Ishikawa (cell line): ENCODE results near the gene FOXO3.

Experiments
- CEBPB ChIP-seq: IDR thresholded peaks from 2 replicates; pipeline ENCODE4 v1.6.1; 2012
- CREB1 ChIP-seq: IDR thresholded peaks from 2 replicates; pipeline ENCODE4 v1.6.1; 2012; ENCODE audit warnings: low read depth
- EGR1 ChIP-seq: IDR thresholded peaks from 2 replicates; pipeline ENCODE4 v1.6.1; 2012
- EP300 ChIP-seq: IDR thresholded peaks from 2 replicates; pipeline ENCODE4 v1.6.1; 2012; ENCODE audit warnings: borderline replicate concordance
- FOXM1 ChIP-seq: IDR thresholded peaks from 2 replicates; pipeline ENCODE4 v1.6.1; 2012; ENCODE audit warnings: low read depth, borderline replicate concordance
- NFIC ChIP-seq: IDR thresholded peaks from 2 replicates; pipeline ENCODE4 v1.6.1; 2012
- RAD21 ChIP-seq: IDR thresholded peaks from 2 replicates; pipeline ENCODE4 v1.6.1; 2012; ENCODE audit warnings: low read depth
- TAF1 ChIP-seq: IDR thresholded peaks from 2 replicates; pipeline ENCODE4 v1.6.1; 2012; ENCODE audit warnings: low read depth, mild to moderate bottlenecking
- TCF12 ChIP-seq: IDR thresholded peaks from 2 replicates; pipeline ENCODE4 v1.6.1; 2012; ENCODE audit warnings: low read depth
- TEAD4 ChIP-seq: IDR thresholded peaks from 2 replicates; pipeline ENCODE4 v1.6.1; 2012
- YY1 ChIP-seq: IDR thresholded peaks from 2 replicates; pipeline ENCODE4 v1.6.1; 2012; ENCODE audit warnings: low read depth
- ZBTB7A ChIP-seq: IDR thresholded peaks from 2 replicates; pipeline ENCODE4 v1.6.1; 2012; ENCODE audit warnings: low read depth
- TF ChIP-seq, protein P1 (sequence below): IDR thresholded peaks from 2 replicates; pipeline ENCODE4 v1.6.1; 2012
- TF ChIP-seq, protein P2 (sequence below): IDR thresholded peaks from 2 replicates; pipeline ENCODE4 v1.6.1; 2012; ENCODE audit warnings: low read depth, mild to moderate bottlenecking
- TF ChIP-seq, protein P3 (sequence below): IDR thresholded peaks from 2 replicates; pipeline ENCODE4 v1.6.1; 2012

The FOXO3 gene

DNA sequence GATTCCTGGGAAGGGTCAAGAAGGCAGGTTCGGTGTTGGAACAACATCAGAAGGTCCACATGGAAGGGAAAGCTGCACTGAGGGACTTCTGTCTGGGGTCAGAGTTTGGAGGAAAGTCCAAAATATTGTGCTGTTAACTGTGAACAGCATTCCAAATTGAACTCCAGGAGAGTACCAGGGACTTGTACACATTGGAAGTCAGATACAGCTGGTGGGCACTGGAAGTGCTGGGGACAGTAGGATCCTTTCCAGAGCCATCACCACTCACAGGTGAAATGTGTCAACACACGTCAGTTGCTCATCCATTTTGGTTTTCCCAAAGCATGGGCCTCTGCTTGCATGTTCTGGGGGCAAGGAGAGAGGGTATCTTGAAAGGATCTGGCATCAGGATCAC lies 18.6 kb downstream of the FOXO3 start:
- no peak for TF ChIP-seq ZBTB7A
- TF ChIP-seq, protein P1, sequence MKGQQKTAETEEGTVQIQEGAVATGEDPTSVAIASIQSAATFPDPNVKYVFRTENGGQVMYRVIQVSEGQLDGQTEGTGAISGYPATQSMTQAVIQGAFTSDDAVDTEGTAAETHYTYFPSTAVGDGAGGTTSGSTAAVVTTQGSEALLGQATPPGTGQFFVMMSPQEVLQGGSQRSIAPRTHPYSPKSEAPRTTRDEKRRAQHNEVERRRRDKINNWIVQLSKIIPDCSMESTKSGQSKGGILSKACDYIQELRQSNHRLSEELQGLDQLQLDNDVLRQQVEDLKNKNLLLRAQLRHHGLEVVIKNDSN = no peak
- TF ChIP-seq, protein P2, sequence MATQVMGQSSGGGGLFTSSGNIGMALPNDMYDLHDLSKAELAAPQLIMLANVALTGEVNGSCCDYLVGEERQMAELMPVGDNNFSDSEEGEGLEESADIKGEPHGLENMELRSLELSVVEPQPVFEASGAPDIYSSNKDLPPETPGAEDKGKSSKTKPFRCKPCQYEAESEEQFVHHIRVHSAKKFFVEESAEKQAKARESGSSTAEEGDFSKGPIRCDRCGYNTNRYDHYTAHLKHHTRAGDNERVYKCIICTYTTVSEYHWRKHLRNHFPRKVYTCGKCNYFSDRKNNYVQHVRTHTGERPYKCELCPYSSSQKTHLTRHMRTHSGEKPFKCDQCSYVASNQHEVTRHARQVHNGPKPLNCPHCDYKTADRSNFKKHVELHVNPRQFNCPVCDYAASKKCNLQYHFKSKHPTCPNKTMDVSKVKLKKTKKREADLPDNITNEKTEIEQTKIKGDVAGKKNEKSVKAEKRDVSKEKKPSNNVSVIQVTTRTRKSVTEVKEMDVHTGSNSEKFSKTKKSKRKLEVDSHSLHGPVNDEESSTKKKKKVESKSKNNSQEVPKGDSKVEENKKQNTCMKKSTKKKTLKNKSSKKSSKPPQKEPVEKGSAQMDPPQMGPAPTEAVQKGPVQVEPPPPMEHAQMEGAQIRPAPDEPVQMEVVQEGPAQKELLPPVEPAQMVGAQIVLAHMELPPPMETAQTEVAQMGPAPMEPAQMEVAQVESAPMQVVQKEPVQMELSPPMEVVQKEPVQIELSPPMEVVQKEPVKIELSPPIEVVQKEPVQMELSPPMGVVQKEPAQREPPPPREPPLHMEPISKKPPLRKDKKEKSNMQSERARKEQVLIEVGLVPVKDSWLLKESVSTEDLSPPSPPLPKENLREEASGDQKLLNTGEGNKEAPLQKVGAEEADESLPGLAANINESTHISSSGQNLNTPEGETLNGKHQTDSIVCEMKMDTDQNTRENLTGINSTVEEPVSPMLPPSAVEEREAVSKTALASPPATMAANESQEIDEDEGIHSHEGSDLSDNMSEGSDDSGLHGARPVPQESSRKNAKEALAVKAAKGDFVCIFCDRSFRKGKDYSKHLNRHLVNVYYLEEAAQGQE = no peak
- no peak for TF ChIP-seq CEBPB
- TF ChIP-seq RAD21 = no peak
- TF ChIP-seq YY1 = no peak
- no peak for TF ChIP-seq TCF12
- no peak for TF ChIP-seq EP300
- TF ChIP-seq CREB1 = no peak
- TF ChIP-seq TEAD4 = no peak
- no peak for TF ChIP-seq TAF1

DNA sequence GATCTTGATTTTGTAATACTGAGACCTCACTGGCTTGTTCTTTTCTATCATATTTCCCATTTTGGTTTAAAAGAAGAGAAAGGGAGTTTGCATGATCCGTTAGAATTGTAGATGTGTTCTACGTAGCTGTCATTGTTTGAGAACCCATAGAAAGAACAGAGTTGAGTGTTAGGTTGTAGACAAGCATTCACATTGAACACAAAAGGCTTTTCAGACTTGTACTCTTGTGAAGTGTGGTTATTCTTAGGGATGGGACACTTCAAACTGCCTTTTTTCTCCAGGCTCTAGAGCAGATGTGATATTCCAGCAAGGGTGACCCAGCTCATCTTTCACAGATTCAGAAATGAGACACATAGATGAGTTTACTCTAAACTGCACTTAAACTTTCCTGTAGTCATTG lies 19.9 kb downstream of the FOXO3 start:
- no peak for TF ChIP-seq EGR1
- TF ChIP-seq FOXM1 = no peak
- TF ChIP-seq YY1 = no peak

DNA sequence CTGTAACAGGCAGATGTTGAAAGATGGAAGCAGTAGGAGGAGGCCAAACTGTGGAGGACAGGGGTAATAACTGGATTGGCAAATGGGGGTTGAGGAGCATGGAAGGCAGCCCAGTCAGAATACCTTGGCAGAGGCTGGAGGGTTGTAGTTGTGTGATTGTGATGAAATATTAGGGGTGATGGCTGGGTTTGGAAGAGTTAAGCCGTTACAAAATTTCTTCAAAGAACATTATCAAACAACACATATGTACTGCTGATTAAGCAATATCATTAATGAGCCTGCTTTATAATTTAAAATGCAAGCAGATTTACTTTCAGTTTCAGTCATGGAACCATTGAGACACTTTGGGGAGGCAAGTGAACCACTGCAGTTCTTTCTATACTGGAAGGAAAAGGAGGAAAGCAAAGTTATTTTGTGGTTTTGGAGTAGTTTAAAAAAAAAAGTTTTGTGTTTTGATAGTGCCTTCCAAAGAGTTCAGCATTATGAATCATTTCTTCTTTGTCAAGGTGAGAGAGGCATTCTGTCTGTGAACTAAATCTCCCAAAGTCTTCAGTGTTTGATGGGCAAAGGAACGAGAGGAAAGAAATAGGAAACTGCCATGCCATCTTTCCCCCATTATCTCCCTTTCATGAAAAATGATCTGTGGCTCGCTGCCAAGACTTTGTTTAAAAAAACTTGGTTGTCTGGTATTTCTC lies 20.7 kb downstream of the FOXO3 start:
- TF ChIP-seq, protein P2 = no peak
- TF ChIP-seq CEBPB (no peak), RAD21 (no peak), EP300 (no peak), FOXM1 (no peak)

DNA sequence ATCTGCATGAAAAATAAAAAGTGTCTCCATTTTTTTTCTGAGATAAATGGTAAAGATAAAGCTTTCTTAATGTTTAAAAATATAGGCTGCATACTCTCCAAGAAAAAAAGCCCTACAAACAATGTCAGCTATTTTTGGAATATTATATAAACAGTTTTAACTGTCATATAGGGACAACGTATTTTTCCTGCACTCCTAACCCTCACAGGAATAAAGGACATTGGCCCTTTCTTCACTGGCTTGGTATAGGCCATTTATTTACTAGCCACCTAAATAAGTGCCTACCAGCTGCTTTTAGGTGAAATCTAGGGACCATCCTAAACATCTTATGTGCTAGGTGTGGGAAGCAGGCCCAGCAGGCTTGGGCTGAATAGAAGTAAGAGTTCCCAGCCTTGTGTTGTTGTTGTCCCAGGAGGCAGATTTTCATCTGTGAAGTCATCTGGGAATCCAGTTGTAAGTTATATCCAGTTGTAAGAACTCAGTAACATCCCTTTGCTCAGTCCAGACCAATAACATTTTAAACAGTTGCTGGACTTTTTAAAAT lies 21.3 kb downstream of the FOXO3 start:
- TF ChIP-seq TEAD4 = no peak

DNA sequence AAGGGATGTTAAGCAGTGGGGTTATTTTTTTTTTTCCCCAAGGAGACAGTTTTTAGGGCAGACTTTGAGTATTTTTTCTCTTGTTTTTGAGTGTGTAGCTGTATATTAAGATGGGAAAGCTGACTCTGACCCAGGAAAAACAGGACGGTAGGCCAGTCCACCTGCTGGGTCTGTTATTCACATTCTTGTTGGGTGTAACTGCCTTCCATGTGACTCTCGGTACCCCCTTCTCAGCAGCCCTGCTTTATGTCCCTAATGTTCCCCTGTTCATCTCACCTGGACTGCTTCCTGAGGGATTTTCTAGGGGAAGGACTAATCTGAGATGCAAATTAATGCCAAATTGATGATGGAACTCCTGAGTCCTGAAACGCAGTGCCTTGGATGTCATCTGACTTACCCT lies 21.9 kb downstream of the FOXO3 start:
- TF ChIP-seq EP300 (no peak), NFIC (no peak), CREB1 (no peak), RAD21 (no peak)
- TF ChIP-seq, protein P2 = no peak
- TF ChIP-seq, protein P3, sequence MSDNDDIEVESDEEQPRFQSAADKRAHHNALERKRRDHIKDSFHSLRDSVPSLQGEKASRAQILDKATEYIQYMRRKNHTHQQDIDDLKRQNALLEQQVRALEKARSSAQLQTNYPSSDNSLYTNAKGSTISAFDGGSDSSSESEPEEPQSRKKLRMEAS = no peak

DNA sequence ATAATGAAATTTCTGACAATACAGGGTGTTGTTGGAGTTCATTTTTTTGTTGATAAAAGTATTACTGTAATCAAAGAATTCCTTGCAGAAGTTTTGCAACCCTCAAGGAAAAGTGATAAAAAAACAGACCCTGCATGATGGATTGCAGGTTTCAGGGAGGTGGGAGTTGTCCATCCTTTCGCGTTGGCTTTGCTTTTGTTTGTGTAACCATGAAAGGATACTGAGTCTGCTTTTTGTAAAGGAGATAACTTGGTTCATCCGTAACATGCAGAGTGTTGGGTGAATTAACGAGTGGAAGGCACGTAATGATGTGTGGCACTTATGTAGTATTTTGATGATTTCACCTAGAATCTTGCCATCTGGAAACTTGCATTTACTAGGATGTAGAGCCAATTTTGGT lies 23.6 kb downstream of the FOXO3 start:
- TF ChIP-seq, protein P3 = no peak
- TF ChIP-seq CEBPB = no peak

DNA sequence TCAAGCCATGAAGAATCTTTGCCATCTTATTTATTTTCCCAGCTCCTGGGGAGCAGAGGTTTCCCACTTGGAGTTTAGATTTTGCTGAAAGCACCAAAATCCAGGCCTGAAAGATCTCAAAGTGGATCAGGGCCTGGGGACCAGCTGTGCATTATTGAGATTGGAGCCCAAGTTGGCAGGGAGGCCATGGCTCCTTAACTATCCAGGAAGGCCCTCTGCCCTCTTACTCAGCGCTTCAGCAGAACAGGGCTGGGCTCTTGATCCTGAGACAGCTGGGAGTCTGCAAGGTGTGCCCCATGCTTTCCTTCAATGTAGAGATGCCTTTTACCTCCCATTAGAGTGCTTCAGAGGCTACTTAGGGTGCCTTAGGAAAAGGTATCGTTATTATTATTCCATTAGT lies 24.6 kb downstream of the FOXO3 start:
- TF ChIP-seq CEBPB (no peak), TAF1 (no peak), YY1 (no peak), ZBTB7A (no peak), RAD21 (no peak), EP300 (no peak), EGR1 (no peak)
- TF ChIP-seq, protein P1 = no peak
- TF ChIP-seq, protein P2 = no peak
